ENCODE data around the gene TRANK1.

The TRANK1 gene

DNA sequence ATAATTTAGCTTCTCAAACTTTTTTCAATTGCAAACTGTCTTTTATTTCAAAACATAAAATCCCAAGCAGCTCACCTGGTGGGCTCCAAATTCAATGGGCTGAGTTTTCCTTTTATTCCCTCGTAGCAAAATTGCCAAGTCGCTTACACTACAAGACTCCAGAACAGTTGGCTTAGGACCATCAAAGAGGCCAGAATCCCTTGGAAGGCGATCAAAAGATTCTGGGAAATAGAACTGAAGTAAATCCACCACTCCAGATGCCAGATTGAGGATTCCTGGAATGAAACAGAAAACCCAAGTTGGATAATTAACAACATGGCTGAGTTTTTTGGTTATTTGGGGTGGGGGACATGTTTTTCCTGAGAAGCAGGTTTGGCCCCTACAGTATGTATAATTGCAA lies 92.8 kb downstream of the TRANK1 start:
- peak in 2 of 58 donors; percentile 8 to 41 for DNase-seq

DNA sequence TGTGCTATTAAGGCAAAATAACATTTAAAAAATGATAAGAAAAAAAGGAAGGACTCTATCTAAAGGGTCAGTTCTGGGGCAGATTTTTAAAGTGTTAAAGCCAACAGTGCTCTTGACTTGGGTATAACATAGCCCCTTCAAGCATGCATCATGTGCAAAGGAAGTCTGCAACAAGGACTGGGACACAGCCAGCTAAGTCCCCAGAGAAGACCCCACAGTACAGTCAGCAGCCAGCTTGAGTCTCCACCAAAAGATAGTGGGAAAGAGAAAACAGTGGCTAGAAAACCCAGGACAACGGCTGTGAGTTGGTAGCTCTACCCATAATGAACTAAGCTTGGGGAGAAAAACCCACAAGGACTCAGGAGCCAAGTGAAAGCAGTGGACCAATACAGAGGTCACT lies 94.1 kb downstream of the TRANK1 start:
- no peak for DNase-seq

DNA sequence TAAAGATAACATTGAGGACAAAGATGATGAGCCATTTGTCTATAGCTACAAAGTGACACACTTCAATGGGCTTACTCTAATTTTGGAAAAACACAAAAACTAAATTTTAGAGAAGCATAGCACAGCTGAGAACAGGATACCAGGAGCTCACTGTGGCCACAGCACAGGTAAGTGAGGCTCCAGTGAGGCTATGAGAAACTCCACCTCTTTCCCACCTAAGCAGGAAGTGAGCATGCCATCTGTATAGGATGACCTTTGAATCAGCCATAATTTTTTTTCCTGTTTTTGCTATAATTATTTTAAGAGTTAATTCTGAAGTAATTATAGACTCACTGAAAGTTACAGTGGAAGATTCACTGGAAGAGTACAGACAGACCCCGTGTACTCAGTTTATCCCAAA lies 98.4 kb downstream of the TRANK1 start:
- no peak for DNase-seq

DNA sequence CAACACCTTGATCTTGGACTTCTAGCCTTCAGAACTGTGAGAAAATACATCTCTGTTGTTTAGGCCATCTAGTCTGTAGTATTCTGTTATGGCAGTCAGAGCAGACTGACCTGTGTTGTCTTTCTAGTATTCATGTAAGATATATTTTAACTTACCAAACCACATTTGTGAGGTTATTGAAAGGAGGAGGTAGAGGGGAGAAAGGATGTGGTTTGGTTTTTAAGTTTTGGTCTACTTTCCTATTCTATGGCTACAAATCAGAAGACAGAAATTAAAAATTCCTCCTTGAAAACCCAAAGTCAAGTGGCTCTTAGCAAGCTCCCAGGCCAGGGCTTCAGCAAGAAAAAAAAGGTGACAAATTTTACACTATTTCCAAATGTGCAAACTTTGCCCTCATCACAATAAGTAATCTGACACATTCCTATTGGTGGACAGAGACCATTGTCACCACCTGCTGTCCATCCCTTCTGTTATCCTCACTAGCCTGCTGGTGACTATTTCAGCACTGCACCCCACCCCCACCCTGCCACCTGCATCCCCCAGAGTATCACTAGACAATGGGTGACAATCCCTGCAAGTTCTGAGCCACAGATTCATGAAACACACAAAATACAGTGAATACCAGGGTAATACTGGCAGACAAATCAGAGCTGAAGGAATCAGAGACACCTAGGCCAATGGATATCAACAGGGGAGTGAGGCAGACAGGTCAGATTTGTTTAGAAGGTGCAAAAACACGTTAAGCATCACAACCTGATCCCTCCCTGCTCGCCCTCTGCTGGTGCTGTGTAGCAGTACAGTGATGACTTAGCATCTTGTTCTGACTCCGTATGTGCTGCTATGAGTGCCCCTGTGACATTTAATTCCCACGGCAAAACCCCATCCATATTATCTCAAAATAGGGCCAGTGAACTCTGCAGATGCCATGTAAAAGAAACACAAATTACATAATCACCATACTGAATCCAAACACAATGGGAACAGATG lies 101.5 kb downstream of the TRANK1 start:
- DNase-seq = peak in 10 of 58 donors; percentile 5 to 23 (median 12)

DNA sequence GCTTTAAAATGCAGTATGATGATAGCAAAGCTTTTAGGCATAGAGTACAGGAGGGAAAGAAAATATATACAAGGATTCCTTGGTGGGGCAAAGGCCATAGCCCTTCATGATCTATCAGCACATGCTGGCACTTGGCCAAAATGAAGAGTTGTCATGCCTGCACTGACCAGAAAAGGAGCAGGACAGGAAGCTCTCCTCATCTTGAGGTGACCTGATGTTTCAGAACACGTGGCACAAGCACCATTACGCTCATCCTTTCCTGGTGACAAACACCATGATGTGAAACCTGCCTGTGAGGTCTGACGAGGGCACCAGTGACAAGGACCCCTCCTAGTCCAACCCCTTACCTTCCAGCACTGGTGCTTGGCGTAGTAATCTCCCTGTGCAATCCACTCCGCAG lies 102.6 kb downstream of the TRANK1 start:
- DNase-seq = no peak

DNA sequence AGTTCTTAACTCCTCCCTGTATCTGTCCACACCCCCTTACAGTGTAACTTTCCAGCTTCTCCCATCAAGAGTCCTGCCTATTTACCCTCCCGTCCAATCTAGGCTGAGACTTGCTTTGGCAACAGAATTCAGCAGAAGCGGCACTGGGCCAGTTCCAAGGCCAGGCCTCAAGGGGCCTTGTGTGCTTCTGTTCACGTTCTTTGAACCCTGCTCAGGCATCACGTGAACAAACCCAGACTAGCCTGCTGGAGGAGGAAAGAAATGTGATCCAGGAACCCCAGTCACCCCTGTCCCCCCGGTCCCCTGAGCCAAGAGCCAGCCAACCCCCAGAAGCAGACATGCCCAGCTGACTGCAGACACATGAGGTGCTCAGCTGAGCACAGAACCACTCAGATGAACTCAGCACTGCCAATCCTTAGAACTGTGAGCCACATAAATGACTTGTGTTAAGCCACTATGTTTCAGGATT lies 104.4 kb downstream of the TRANK1 start:
- no peak for DNase-seq

DNA sequence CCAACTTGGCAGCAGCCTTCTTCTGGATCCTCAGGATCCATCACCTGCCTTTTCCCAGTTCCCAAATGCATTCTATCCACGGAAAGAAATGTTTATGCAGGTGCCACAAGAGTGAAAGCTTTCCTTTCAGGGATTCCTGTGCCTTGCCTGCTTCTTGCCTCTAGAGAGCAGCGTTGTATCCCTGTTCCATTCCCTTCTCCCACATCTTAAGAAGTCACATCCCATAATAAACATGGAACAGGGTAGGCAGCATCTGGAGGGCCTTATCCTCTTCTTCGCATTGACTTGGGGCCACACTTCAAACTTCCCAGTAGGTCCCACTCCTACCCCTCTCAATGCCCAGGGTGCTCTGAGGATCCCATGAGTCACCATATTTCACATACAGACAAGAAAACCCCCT lies 107.8 kb downstream of the TRANK1 start:
- no peak for DNase-seq

DNA sequence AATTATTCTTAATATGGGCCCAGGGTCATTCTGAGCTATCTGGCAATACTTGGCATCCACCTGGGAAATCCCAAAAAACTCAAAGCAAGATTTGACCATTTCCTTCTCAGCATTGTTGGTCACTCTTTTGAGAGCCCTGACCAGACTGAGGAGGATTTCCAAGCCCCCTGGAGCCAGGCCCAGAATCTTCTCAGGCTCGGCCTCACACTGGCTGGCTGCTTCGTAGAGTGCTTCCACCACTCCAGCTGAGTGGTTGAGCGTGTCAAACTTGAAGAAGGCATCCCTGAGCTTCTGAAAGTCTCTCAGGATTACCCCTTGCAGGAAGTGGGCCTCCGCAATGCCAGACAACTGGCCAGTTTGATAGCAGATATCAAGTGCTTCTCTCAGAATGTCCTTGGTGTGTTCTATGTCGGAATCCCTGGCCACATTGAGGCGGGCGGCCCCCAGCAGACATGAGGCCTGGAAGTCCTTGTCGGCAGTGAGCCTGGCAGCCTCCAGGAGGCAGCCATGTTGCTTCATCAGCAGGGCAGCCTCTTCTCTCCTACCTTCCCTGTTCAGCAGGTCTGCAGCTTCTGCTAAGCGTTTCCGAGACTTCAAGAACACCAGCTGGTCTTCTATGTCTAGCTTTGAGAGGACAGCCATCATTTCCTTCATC lies 111.6 kb downstream of the TRANK1 start:
- no peak for DNase-seq

DNA sequence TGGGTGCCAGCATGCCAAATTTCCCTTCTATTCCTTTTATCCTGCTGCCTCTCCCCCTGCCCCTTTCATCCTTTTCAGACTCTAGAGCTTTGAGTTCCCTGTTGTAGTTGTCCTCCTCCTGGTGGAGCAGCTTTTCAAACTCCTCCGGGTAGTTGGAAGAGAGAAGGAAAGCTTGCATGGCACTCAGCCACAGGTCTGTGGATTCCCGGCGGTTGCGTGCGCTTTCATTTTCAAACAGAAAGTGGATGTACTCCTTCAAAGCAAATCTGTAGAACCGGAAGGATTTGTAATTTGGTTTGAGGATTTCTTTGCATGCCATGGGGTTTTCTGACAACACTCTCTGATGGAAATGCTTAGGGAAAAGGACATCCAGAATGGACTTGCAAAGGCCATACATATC lies 112.4 kb downstream of the TRANK1 start:
- DNase-seq = peak in 6 of 58 donors; percentile 6 to 36 (median 9)

DNA sequence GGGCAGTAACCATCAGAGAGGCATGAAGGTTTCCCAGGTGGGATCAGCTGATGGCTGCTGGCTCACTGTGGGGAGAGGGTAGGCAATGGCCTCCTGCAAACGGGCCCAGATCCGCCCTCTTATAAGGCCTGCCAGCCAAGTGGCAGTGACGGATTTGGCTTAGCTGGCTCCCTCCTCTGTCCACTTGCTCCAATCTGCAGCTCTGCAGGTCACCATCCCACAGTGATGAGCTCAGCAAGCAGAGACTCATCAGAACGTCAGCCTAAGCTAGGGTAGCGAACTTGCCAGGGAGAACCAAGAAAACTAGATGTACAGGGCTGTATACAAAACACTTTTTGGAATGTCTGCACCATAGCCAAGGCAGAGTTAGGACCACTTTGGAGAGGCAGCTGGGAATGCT lies 117.7 kb downstream of the TRANK1 start:
- no peak for DNase-seq

DNA sequence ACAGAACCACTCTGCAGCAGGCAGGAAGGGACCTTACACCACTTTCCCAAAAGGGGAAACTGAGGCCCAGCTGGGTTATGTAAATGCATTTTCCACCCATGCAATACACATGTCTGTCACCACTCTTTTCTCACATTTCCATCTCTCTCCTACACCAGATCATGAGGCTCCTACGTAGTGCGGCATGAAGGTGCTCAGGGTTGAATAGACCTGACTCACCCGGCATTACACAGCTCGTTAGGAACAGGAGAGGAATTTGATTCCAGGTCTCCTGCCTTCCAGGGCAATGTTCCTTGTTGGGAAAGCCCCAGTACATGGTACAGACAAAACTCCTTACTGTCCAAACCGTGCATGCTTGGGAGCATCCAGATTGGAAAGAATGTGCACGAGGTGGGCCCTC lies 118.6 kb downstream of the TRANK1 start:
- DNase-seq = no peak

DNA sequence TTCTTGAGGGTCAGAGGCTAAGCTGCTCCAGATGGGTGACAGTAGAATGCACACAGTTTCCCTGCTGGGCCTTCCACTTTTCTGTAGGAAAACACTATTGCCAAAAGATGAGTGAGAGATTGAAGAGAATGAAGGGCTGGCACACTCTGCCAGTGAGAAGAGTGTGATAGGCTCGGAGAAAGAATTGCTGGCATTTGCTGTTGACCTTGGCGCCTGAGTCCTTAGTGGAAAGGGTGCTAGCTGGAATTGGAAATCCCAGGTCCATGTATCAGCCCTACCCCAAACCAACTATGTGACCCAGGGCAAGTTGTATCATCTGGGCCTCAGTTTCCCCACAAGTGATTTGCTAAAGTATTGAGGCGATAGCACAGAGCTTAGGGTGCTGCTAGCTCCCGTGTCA lies 120.4 kb downstream of the TRANK1 start:
- DNase-seq = no peak

DNA sequence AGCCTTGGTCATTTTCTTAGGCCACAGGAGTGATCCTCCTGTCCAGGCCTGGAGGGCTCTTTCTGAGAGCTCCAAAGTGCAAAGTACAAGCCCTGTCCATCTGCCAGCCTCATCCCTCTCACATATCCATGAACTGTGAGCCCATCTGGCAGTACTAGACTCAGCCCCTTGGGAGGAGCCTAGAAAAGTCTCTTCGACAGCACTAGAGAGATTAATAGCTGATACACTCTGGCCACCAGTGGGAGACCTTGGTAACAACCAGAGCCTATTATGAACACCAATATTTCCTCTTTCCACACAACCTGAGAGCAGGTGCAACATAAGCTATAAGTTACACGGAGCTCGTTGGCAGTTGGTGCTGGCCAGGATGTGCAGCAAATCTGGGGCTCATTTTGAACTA lies 121.0 kb downstream of the TRANK1 start:
- DNase-seq = no peak

DNA sequence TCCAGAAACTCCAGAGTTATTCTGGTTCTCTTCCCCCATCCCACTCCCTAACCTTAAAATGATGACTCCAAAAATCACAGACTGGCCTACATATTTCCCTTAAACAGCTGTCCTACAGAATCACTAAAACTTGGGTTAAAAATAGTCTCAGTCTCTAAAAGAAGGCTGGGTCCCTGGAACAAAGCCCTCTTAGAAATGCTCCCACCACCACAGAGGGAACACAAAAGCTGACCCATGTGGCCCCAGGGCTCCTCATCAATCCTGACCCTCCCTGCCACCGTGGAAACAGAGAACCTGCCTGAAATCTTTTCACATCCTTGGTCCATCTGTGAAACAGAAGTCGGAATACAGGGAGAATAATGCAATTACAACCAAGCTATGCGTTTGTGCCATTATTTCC lies 124.8 kb downstream of the TRANK1 start:
- DNase-seq = no peak

DNA sequence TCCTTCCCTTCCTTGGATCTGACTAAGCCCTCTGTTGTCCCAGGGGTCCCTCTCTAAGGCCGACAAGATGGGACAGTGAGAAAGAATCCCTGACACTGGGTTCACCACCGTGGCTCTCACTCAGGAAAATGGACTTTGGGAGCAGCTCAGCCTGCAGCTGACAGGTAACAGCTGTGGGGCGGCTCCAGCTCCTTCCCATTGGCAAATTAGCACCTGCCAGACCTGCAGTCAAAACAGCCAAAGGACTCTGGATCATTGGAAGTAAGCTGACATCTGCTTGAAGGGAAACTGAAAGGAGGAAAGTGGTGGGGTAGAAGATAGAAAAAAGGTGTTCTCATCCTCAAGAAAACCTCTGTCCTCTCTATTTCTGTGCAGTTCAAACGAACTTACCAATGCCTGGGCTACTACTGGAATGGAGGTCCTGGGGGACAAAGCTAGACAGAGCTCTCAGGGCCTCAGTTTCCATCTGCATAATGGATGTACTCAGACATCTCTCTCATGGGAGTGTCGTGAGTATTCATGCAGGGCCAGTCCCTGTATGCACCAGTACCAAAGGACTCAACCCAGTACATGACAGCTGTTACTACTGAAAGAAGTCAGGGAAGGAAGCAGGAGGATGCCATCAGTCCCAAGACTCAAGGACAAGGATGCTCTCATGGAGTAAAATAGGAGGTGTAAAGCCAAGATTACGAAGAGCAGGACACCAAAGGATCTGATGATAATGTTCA lies 126.9 kb downstream of the TRANK1 start:
- DNase-seq = no peak

DNA sequence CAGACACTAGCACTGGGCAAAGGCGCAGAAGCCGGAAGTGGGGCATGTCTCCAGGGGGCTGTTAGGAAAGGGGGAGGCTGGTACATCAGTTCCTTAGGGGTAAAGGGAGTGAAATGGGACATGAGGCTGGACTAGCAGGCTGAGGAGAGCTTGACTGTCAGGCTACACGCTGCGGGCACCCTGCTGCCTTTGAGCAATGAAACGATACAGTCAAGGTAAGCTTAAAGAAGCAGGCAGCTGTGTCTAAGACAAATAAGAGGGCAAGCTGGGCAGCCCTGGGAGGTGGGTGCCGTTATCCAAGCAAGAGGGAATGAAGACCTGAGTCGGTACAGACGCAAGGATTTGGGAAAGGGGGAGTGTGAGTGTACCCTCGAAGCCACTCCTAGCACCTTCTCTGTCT lies 129.5 kb downstream of the TRANK1 start:
- DNase-seq = no peak

DNA sequence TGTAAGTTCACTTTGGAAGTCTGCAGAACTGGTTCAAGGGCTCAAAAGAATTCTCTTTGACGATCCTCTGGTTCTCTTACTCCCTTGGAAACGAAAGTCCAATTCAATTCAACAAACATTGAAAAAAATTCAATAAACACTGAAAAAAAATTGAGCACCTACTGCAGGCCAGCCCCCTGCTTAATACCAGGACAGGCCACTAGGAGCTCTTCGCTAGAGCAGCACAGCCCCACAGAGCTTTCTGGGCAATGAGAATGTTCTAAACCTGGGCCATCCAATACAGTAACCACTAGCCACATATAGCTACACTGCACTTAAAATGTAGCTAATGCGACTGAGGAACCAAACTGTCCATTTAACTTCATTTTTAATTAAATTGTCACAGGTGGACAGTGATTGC lies 130.1 kb downstream of the TRANK1 start:
- no peak for DNase-seq

DNA sequence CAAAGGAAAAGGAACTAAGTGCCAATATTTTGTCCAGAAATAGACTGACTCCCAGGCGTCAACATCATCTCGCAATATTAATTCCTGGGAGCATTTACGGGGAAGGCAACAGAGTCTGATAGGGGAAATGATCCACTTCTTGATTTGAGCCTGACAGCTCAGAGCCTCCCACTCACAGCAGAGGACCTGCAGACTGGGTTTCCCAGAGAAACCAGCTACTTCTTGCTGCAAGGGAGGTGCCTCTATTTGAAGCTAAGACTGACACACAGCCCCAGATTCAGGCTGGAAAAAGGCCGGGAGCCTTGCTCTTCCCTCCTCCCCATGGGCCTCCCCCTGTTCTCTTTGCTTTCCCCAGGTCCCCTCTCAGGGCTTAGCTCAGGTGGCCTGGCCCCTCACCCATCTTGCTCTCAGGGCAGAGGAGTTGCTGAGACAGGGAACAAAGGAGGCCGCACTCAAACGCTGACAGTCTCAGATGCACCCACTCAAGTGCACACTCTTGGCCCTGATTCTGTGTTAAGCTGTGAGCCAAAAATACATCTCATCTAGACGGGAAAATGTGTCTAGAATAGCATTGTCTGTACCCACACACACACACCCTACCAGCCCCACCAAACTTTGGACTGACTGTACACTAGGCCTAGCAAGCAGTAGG lies 130.7 kb downstream of the TRANK1 start:
- peak in 22 of 58 donors; percentile 8 to 62 (median 32) for DNase-seq

DNA sequence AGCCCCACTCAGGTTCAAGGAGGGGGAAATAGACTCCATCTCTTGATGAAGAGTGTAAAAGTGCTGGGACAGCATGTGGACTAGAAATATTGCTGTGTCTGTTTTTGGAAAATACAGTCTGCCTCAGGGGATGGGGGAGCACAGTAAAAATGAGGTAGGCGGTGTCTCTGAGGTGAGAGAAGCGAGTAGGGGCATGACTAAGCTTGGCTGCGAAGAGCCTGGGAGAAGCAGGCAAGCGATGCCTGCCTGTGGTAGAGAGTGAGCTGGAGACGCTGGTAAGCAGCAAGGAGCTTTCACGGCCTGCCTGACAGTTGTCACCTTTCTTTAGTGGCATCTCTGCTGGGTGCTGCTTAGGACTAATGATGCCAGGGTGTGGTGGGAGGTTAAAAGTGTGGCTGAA lies 131.5 kb downstream of the TRANK1 start:
- DNase-seq = peak in 25 of 58 donors; percentile 4 to 67 (median 28)

DNA sequence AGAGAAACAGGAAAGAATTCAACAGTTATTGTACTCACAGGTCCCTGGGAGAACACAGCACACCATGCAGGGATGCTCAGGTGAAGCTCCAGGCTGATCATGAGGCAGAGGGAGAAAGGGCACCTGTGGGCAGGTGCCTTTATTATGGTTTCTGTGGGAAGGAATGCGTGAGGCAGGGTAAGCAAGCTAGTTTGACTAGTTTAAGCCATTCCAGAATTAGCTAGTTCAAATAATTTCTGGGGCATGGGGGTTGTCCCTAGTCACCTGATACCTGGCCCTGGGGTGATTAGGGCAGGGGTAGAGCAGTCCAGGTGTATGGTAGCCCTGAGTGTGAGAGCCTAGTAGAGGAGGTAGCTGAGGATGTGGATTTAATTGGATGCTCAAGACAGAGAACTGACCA lies 132.6 kb downstream of the TRANK1 start:
- DNase-seq = no peak

DNA sequence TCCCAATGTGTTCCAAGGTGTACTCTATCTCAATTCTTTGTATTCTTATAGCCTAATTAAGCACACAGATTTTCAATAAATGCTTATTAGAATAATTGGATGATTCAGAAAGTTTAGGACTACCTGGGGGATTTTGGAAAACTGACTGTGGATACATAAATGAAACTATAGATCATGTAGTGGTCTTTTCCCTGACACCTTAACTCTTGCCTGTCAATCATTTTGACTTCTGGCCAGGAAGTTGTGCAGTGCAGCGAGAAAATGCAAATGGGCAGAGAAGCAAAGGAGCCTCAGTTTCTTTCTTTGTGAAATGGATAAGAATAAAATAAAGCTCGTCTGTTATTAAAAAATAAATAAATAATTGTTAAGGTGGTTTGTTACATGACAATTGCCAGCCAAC lies 133.1 kb downstream of the TRANK1 start:
- DNase-seq = no peak

Data from anterior cingulate cortex (tissue), 58 donors.